ENCODE results near the gene GPR132.

GRCh38 chr14:105064721-105065143 lies 498 bp downstream of the GPR132 start:
- TF ChIP-seq POLR2AphosphoS5 (IDR thresholded peaks at IDR 0.05; ENCODE audit: low read depth, low read length) (peak; percentile 7; the same call in 1 of the 2 replicates), SPI1 (IDR thresholded peaks at IDR 0.05; ENCODE audit: low read depth, low read length) (no peak), POLR2A (IDR thresholded peaks at IDR 0.05; ENCODE audit: low read depth, low read length) (no peak)

All from GM12891 (cell line).